ENCODE results near the gene G3BP1. TPM values are rescaled to one million over a fixed set of nuclear protein-coding genes. Genes with fewer than 3 reads are reported as not detected.

G3BP1 gene
- polyA plus RNA-seq, 3 donors: 10.6 to 60.6 (median 58.8) TPM

DNA sequence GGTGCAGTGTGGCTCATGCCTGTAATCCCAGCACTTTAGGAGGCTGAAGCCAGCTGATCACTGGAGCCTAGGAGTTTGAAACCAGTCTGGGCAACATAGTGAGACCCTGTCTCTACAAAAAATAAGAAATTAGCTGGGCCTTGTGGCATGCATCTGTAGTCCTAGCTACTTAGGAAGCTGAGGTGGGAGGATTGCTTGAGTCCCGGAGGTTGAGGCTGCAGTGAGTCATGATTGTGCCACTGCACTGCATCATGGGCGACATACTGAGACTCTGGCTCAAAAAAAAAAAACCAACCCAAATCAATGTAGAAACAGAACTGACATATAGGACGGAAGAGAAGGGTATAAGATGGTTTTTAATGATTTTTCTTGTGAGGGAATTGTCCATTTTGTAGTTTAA lies 27.7 kb downstream of the G3BP1 start:
- no peak for DNase-seq
- peaks cover 9% of the 10 kb centered on the region for H3K79me2 ChIP-seq (ENCODE audit: insufficient read depth, low read length)
- H3K27ac Mint-ChIP-seq: peak overlapping the region in 3 of 7 donors; percentile 5 to 54 (median 15)

GRCh38 chr5:151800532-151800931 lies 28.8 kb downstream of the G3BP1 start:
- H3K27me3 ChIP-seq (ENCODE audit: control insufficient read depth in 2 of 2, insufficient read depth in 2 of 2, low read length in 2 of 2): no peaks in the 10 kb centered on the region
- no peak for TF ChIP-seq CTCF (IDR thresholded peaks at IDR 0.05)
- H3K9me3 ChIP-seq (replicated peaks in 1 of 2; ENCODE audit: control insufficient read depth in 1 of 2, insufficient read depth in 1 of 2, low read length in 2 of 2): no peaks in the 10 kb centered on the region
- no peak overlapping the region for H3K4me3 Mint-ChIP-seq
- peaks cover 28% of the 10 kb centered on the region for H4K20me1 ChIP-seq (ENCODE audit: insufficient read depth, low read length)
- H3K36me3 Mint-ChIP-seq: peaks cover 80 to 95% of the 10 kb centered on the region in 2 donors
- H3K4me1 Mint-ChIP-seq: no peaks in the 10 kb centered on the region
- no peak overlapping the region for H3K9ac ChIP-seq (ENCODE audit: insufficient read depth, low read length, poor library complexity, severe bottlenecking)
- peaks cover 95 to 99% of the 10 kb centered on the region in 2 donors for H3K36me3 ChIP-seq (replicated peaks in 1 of 2; ENCODE audit: control insufficient read depth in 1 of 2, insufficient read depth in 2 of 2, low read length in 2 of 2)
- H3K27me3 Mint-ChIP-seq (ENCODE audit: low read depth in 3 of 3): peaks cover 0 to 2% (median 0%) of the 10 kb centered on the region in 3 donors
- H2AFZ ChIP-seq (ENCODE audit: insufficient read depth, low read depth, low read length, poor library complexity, severe bottlenecking): no peak overlapping the region
- peak overlapping the region in 2 of 7 donors; percentile 51 to 76 for H3K27ac Mint-ChIP-seq
- peaks cover 0 to 2% (median 0%) of the 10 kb centered on the region in 7 donors for H3K9me3 Mint-ChIP-seq
- peaks cover 3% of the 10 kb centered on the region for H3K79me2 ChIP-seq (ENCODE audit: insufficient read depth, low read length)
- intact Hi-C loops (cut with micrococcal nuclease): no loop called here
- no peak overlapping the region for H3K27ac ChIP-seq (ENCODE audit: low read depth in 1 of 2, low read length in 2 of 2)
- H3K4me3 ChIP-seq (replicated peaks in 1 of 3; ENCODE audit: low read depth in 2 of 3, low read length in 3 of 3): no peak overlapping the region
- 44% methylated on average over 2 of the region's 2 CpGs for WGBS (ENCODE audit: insufficient coverage)
- H3K4me2 ChIP-seq (replicated peaks; ENCODE audit: extremely low read depth, low read length, poor library complexity, severe bottlenecking): no peak overlapping the region
- no peak for DNase-seq
- no peaks in the 10 kb centered on the region for H3K4me1 ChIP-seq (ENCODE audit: control insufficient read depth in 1 of 2, insufficient read depth in 2 of 2, low read length in 2 of 2)

More for the DNA sequence above, 27.7 kb downstream of the G3BP1 start:
- Mint-ChIP-seq H3K4me1 (no peaks in the 10 kb centered on the region), H3K36me3 (peaks cover 78 to 95% of the 10 kb centered on the region in 2 donors), H3K27me3 (ENCODE audit: low read depth in 3 of 3) (peaks cover 0 to 2% (median 0%) of the 10 kb centered on the region in 3 donors), H3K4me3 (no peak overlapping the region), H3K9me3 (peaks cover 0 to 2% (median 0%) of the 10 kb centered on the region in 7 donors)
- H2AFZ ChIP-seq (ENCODE audit: insufficient read depth, low read depth, low read length, poor library complexity, severe bottlenecking): no peak overlapping the region
- no peaks in the 10 kb centered on the region for H3K4me1 ChIP-seq (ENCODE audit: control insufficient read depth in 1 of 2, insufficient read depth in 2 of 2, low read length in 2 of 2)
- H4K20me1 ChIP-seq (ENCODE audit: insufficient read depth, low read length): peaks cover 28% of the 10 kb centered on the region
- H3K4me3 ChIP-seq (replicated peaks in 1 of 3; ENCODE audit: low read depth in 2 of 3, low read length in 3 of 3): no peak overlapping the region
- H3K9ac ChIP-seq (ENCODE audit: insufficient read depth, low read length, poor library complexity, severe bottlenecking): no peak overlapping the region
- H3K9me3 ChIP-seq (replicated peaks in 1 of 2; ENCODE audit: control insufficient read depth in 1 of 2, insufficient read depth in 1 of 2, low read length in 2 of 2): no peaks in the 10 kb centered on the region
- H3K27ac ChIP-seq (ENCODE audit: low read depth in 1 of 2, low read length in 2 of 2): peak overlapping the region in 1 of 2 donors; percentile 4
- no peak for TF ChIP-seq CTCF (IDR thresholded peaks at IDR 0.05)
- H3K36me3 ChIP-seq (replicated peaks in 1 of 2; ENCODE audit: control insufficient read depth in 1 of 2, insufficient read depth in 2 of 2, low read length in 2 of 2): peaks cover 93 to 99% of the 10 kb centered on the region in 2 donors
- intact Hi-C loops (cut with micrococcal nuclease): no loop called here
- H3K4me2 ChIP-seq (replicated peaks; ENCODE audit: extremely low read depth, low read length, poor library complexity, severe bottlenecking): no peak overlapping the region
- WGBS (ENCODE audit: insufficient coverage): 20% methylated on average over 1 of the region's 3 CpGs
- H3K27me3 ChIP-seq (ENCODE audit: control insufficient read depth in 2 of 2, insufficient read depth in 2 of 2, low read length in 2 of 2): no peaks in the 10 kb centered on the region

Measured in CD14-positive monocyte (primary cell).